ENCODE data around the gene MRPS14.

- no peak for TF ChIP-seq SIN3A (IDR thresholded peaks at IDR 0.05; ENCODE audit: borderline replicate concordance, insufficient read depth, low read length)
- TF ChIP-seq POLR2AphosphoS5 (IDR thresholded peaks at IDR 0.05; ENCODE audit: low read depth, low read length) = no peak
Observed at GRCh38 chr1:175045097-175045496, 21.9 kb upstream of the MRPS14 start.

All from PFSK-1 (cell line).